ENCODE data around the gene IGFBP5. TPM values are rescaled to one million over a fixed set of nuclear protein-coding genes. Genes with fewer than 3 reads are reported as not detected.

Gene IGFBP5
- total RNA-seq, 1 donor from 2014 or later = 1,383 TPM

- Mint-ChIP-seq H3K27me3 (ENCODE audit: unreplicated experiment) (peaks cover 43% of the 10 kb centered on the region), H3K4me1 (ENCODE audit: unreplicated experiment) (peaks cover 38% of the 10 kb centered on the region)
- no peak for DNase-seq (ENCODE audit: extremely low spot score, unreplicated experiment)
Measured at GRCh38 chr2:216739035-216739434, 43.7 kb upstream of the IGFBP5 start.

GRCh38 chr2:216737676-216738075, 42.3 kb upstream of the IGFBP5 start:
- DNase-seq (ENCODE audit: extremely low spot score, unreplicated experiment) = no peak
- H3K27me3 Mint-ChIP-seq (ENCODE audit: unreplicated experiment) = peaks cover 47% of the 10 kb centered on the region

More at GRCh38 chr2:216739035-216739434, 43.7 kb upstream of the IGFBP5 start:
- no peaks in the 10 kb centered on the region for H3K9me3 Mint-ChIP-seq (ENCODE audit: unreplicated experiment)
- no peak overlapping the region for H3K4me3 Mint-ChIP-seq (ENCODE audit: unreplicated experiment)
- no peak overlapping the region for H3K27ac Mint-ChIP-seq (ENCODE audit: unreplicated experiment)
- TF ChIP-seq CTCF (IDR thresholded peaks at IDR 0.05) = no peak
- H3K36me3 Mint-ChIP-seq (ENCODE audit: unreplicated experiment) = peaks cover 2% of the 10 kb centered on the region

GRCh38 chr2:216736326-216736725, 41.0 kb upstream of the IGFBP5 start:
- no peak for DNase-seq (ENCODE audit: extremely low spot score, unreplicated experiment)
- Mint-ChIP-seq H3K27me3 (ENCODE audit: unreplicated experiment) (peaks cover 54% of the 10 kb centered on the region), H3K9me3 (ENCODE audit: unreplicated experiment) (no peaks in the 10 kb centered on the region), H3K36me3 (ENCODE audit: unreplicated experiment) (peaks cover 2% of the 10 kb centered on the region), H3K27ac (ENCODE audit: unreplicated experiment) (no peak overlapping the region), H3K4me3 (ENCODE audit: unreplicated experiment) (no peak overlapping the region), H3K4me1 (ENCODE audit: unreplicated experiment) (peaks cover 19% of the 10 kb centered on the region)
- TF ChIP-seq CTCF (IDR thresholded peaks at IDR 0.05) = no peak

More at GRCh38 chr2:216737676-216738075, 42.3 kb upstream of the IGFBP5 start:
- H3K4me1 Mint-ChIP-seq (ENCODE audit: unreplicated experiment) = peaks cover 25% of the 10 kb centered on the region
- no peak overlapping the region for H3K4me3 Mint-ChIP-seq (ENCODE audit: unreplicated experiment)
- no peak overlapping the region for H3K27ac Mint-ChIP-seq (ENCODE audit: unreplicated experiment)
- peaks cover 2% of the 10 kb centered on the region for H3K36me3 Mint-ChIP-seq (ENCODE audit: unreplicated experiment)
- no peaks in the 10 kb centered on the region for H3K9me3 Mint-ChIP-seq (ENCODE audit: unreplicated experiment)
- TF ChIP-seq CTCF (IDR thresholded peaks at IDR 0.05) = no peak

GRCh38 chr2:216735668-216736067, 40.3 kb upstream of the IGFBP5 start:
- TF ChIP-seq CTCF (IDR thresholded peaks at IDR 0.05) = no peak
- DNase-seq (ENCODE audit: extremely low spot score, unreplicated experiment) = no peak
- Mint-ChIP-seq H3K9me3 (ENCODE audit: unreplicated experiment) (no peaks in the 10 kb centered on the region), H3K27me3 (ENCODE audit: unreplicated experiment) (peaks cover 52% of the 10 kb centered on the region), H3K4me1 (ENCODE audit: unreplicated experiment) (peaks cover 13% of the 10 kb centered on the region), H3K36me3 (ENCODE audit: unreplicated experiment) (peaks cover 2% of the 10 kb centered on the region), H3K4me3 (ENCODE audit: unreplicated experiment) (no peak overlapping the region), H3K27ac (ENCODE audit: unreplicated experiment) (no peak overlapping the region)

GRCh38 chr2:216735086-216735485, 39.7 kb upstream of the IGFBP5 start:
- H3K36me3 Mint-ChIP-seq (ENCODE audit: unreplicated experiment) = peaks cover 2% of the 10 kb centered on the region
- no peak for DNase-seq (ENCODE audit: extremely low spot score, unreplicated experiment)
- H3K27me3 Mint-ChIP-seq (ENCODE audit: unreplicated experiment) = peaks cover 52% of the 10 kb centered on the region
- no peak overlapping the region for H3K4me3 Mint-ChIP-seq (ENCODE audit: unreplicated experiment)
- H3K27ac Mint-ChIP-seq (ENCODE audit: unreplicated experiment) = peak overlapping the region; percentile 17
- H3K4me1 Mint-ChIP-seq (ENCODE audit: unreplicated experiment) = peaks cover 7% of the 10 kb centered on the region
- TF ChIP-seq CTCF (IDR thresholded peaks at IDR 0.05) = no peak
- no peaks in the 10 kb centered on the region for H3K9me3 Mint-ChIP-seq (ENCODE audit: unreplicated experiment)

All from osteocyte (in vitro differentiated cells).